Measurements from ENCODE around the gene GAGE12C. TPM values are rescaled to one million over a fixed set of nuclear protein-coding genes. Genes with fewer than 3 reads are reported as not detected.
"Not testable (repeated sequence)": the region's sequence is repeated elsewhere in the genome, so short reads cannot be mapped to it uniquely, and the experiment has no call there.

Gene GAGE12C
- polyA plus RNA-seq (2014; cell fraction: cytosol; rRNA removed) = not detected in 2 replicates
- polyA plus RNA-seq (2014; cell fraction: nucleus; rRNA removed) = not detected in 2 replicates

- DNase-seq (ENCODE audit: low spot score) = not testable (repeated sequence)
Measured at GRCh38 chrX:49531877-49532276, at the start of gene GAGE12C. Gene GAGE12C (plus strand): TSS chrX:49532177. CDS start chrX:49533332, 1,155 bp downstream.

- DNase-seq (ENCODE audit: low spot score) = not testable (repeated sequence)
Measured at GRCh38 chrX:49541433-49541832, 9.5 kb downstream of the GAGE12C start, which contains the start of gene GAGE12D. Gene GAGE12D (plus strand): TSS chrX:49541733. CDS start chrX:49542888, 1,155 bp downstream.

- not testable (repeated sequence) for DNase-seq (ENCODE audit: low spot score)
Measured at GRCh38 chrX:49550989-49551388, 19.0 kb downstream of the GAGE12C start, which contains the start of gene GAGE12E. Gene GAGE12E (plus strand): TSS chrX:49551289. CDS start chrX:49552444, 1,155 bp downstream.

- not testable (repeated sequence) for DNase-seq (ENCODE audit: low spot score)
Measured at GRCh38 chrX:49560542-49560941, 28.6 kb downstream of the GAGE12C start, which contains the start of gene GAGE12F. Gene GAGE12F (plus strand): TSS chrX:49560842. CDS start chrX:49561997, 1,155 bp downstream.

GRCh38 chrX:49568728-49569127, 36.8 kb downstream of the GAGE12C start:
- not testable (repeated sequence) for DNase-seq (ENCODE audit: low spot score)

GRCh38 chrX:49569152-49569551, 37.2 kb downstream of the GAGE12C start:
- not testable (repeated sequence) for DNase-seq (ENCODE audit: low spot score)

GRCh38 chrX:49570100-49570499, 38.1 kb downstream of the GAGE12C start, which contains the start of gene GAGE12G:
Gene GAGE12G (plus strand): TSS chrX:49570400. CDS start chrX:49571555, 1,155 bp downstream.
- DNase-seq (ENCODE audit: low spot score) = not testable (repeated sequence)

GRCh38 chrX:49579649-49580048, 47.7 kb downstream of the GAGE12C start, which contains the start of gene GAGE12H:
Gene GAGE12H (plus strand): TSS chrX:49579949. CDS start chrX:49581104, 1,155 bp downstream.
- DNase-seq (ENCODE audit: low spot score) = not testable (repeated sequence)

Small RNAs within 50 kb of the gene (small RNA-seq; reads per million reads assigned to genes)
- 0 reads per million in 2 experiments for gene GAGE12B

Measured in SK-N-DZ (cell line).